GM23248 (cell line): ENCODE measurements around the gene KCP.

Source experiments
- EZH2 ChIP-seq: fragments of 200-600 bp; sonication (generic); IDR thresholded peaks from 2 replicates; pipeline ENCODE4 v1.6.1; 2018; ENCODE audit warnings: antibody characterized with exemption, mild to moderate bottlenecking; ENCODE audit not compliant: insufficient read depth, poor library complexity, severe bottlenecking
- EZH2phosphoT487 ChIP-seq: fragments of 200-600 bp; sonication (generic); IDR thresholded peaks from 2 replicates; pipeline ENCODE4 v1.6.1; 2018; ENCODE audit warnings: antibody characterized with exemption, moderate library complexity, mild to moderate bottlenecking, low read depth; ENCODE audit not compliant: insufficient read depth

DNA sequence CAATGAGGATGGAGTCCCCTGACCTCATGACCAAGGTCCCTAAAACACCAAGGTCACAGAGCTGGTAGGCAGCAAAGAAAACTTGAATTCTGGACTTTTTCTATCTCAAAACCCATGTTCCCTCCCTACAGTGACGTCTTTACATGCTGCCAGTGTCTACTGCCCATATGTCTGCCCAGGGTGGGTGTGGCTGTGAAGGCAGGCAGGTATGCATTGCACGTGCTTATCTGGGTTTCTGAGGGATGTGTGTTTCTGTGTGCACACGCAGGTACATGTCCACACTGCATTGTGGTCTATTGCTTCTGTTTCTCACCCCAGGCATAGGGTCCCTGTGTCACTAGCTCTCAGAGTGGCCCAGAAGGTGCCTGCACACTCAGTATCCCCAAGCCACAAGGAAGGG lies 34.4 kb downstream of the KCP start:
- TF ChIP-seq EZH2phosphoT487 (no peak), EZH2 (no peak)
